HepG2 (cell line): ENCODE data around the gene CRYAB. TPM values are rescaled to one million over a fixed set of nuclear protein-coding genes. Genes with fewer than 3 reads are reported as not detected.

Experiments used
- ARID5B ChIP-seq: IDR thresholded peaks from 2 replicates; pipeline ENCODE4 v1.4.0; 2020; ENCODE audit warnings: mild to moderate bottlenecking, missing genetic modification reagents
- ATF4 ChIP-seq, 2 experiments: fragments of 450-650 bp in 1 of 2; sonication (generic) in 1 of 2; formaldehyde crosslinking; IDR thresholded peaks; 2 replicates each; pipeline versions ENCODE4 v1.5.0 to v1.8.0; 2020 to 2022; ENCODE audit warnings: mild to moderate bottlenecking in 1 of 2, missing genetic modification reagents in 1 of 2
- HIVEP1 ChIP-seq: sonication (generic); formaldehyde crosslinking; IDR thresholded peaks from 2 replicates; pipeline ENCODE4 v1.4.0; 2020; ENCODE audit warnings: mild to moderate bottlenecking, missing genetic modification reagents
- KAT8 ChIP-seq: IDR thresholded peaks from 2 replicates; pipeline ENCODE4 v1.6.1; 2016; ENCODE audit warnings: missing genetic modification reagents, missing compliant biosample characterization
- MYNN ChIP-seq: sonication (generic); formaldehyde crosslinking; IDR thresholded peaks from 2 replicates; pipeline ENCODE4 v1.4.0; 2020; ENCODE audit warnings: mild to moderate bottlenecking, low read depth, missing genetic modification reagents
- SPEN ChIP-seq: sonication (generic); formaldehyde crosslinking; IDR thresholded peaks from 2 replicates; pipeline ENCODE4 v1.5.1; 2020; ENCODE audit warnings: low read depth, mild to moderate bottlenecking, missing genetic modification reagents
- SRSF9 ChIP-seq: fragments of 200-400 bp; formaldehyde crosslinking; IDR thresholded peaks from 2 replicates; pipeline ENCODE4 v1.6.1; 2018; ENCODE audit warnings: borderline replicate concordance, mild to moderate bottlenecking, low read depth, low read length; ENCODE audit not compliant: insufficient read depth, poor library complexity, severe bottlenecking
- TEF ChIP-seq: sonication (generic); formaldehyde crosslinking; IDR thresholded peaks from 2 replicates; pipeline ENCODE4 v1.5.0; 2020; ENCODE audit warnings: missing genetic modification reagents
- ZNF256 ChIP-seq: sonication (generic); formaldehyde crosslinking; conservative IDR thresholded peaks from 2 replicates; pipeline ENCODE4 v1.4.0; 2020; ENCODE audit warnings: missing genetic modification reagents
- ZNF552 ChIP-seq: sonication (generic); formaldehyde crosslinking; IDR thresholded peaks from 2 replicates; pipeline ENCODE4 v1.9.0; 2022; ENCODE audit warnings: missing genetic modification reagents, mild to moderate bottlenecking, borderline replicate concordance
- polyA plus RNA-seq, 8 experiments: library from polyadenylated mRNA; depleted of rRNA in 3 of 8; stranded (reverse) in 7 of 8; unstranded in 1 of 8; fragments of >200 nt; fragmentation: Illumina TruSeq in 4 of 8; extraction: Trizol in 4 of 8; gene quantifications; 2 replicates each; pipeline versions ENCODE4 v1.2.1 to v1.2.3, GENCODE V29; 2011 to 2016; ENCODE audit warnings: low read depth in 4 of 8, missing spikeins in 1 of 8, mixed read lengths in 1 of 8; ENCODE audit not compliant: insufficient read depth in 1 of 8
- total RNA-seq, 5 experiments: library from RNA; depleted of rRNA; stranded (reverse); fragments of >200 nt; fragmentation: Illumina TruSeq; extraction: Trizol; gene quantifications; 2 replicates each; pipeline ENCODE4 v1.2.3, GENCODE V29; 2016; ENCODE audit warnings: low read depth in 1 of 5

Gene CRYAB
- total and polyA plus RNA-seq, 2 of the 13 experiments (the other 11 are each of a cell fraction or from before 2014, with no cell fraction given): 0.55 to 1.1 TPM

- TF ChIP-seq ARID5B (CRISPR knock-in tag): peak; percentile 57; the same call in 1 of the 2 replicates
- no peak for TF ChIP-seq MYNN (CRISPR knock-in tag)
- TF ChIP-seq SRSF9: no peak
- peak; percentile 90 for TF ChIP-seq TEF
- TF ChIP-seq ATF4 (CRISPR knock-in tag; IDR thresholded peaks at IDR 0.05): peak in 1 of 2 experiments; percentile 31; a peak in 1 of 4 replicates
- TF ChIP-seq ZNF256 (CRISPR knock-in tag): no peak
- 0 out of 2 replicates have a peak, but pooled peaks have one; percentile 14 for TF ChIP-seq KAT8
- TF ChIP-seq HIVEP1 (CRISPR knock-in tag): no peak
- no peak for TF ChIP-seq ZNF552 (CRISPR knock-in tag)
- no peak for TF ChIP-seq SPEN (CRISPR knock-in tag)
These were observed 22.3 kb upstream of the CRYAB start (continued) for GRCh38 chr11:111933872-111934271.
